ENCODE data around the gene MYO1F. TPM values are rescaled to one million over a fixed set of nuclear protein-coding genes. Genes with fewer than 3 reads are reported as not detected.
A peak's percentile ranks its signal among the peaks of the same experiment; 100 is the strongest.

The MYO1F gene
- total and polyA plus RNA-seq, 10 of the 15 experiments (the other 5 are each of a cell fraction or from before 2014, with no cell fraction given) = 3.5 to 49.4 (median 31.3) TPM

GRCh38 chr19:8573316-8573715 lies 3.9 kb downstream of the MYO1F start:
- Histone ChIP-seq H3K27me3 (replicated peaks in 1 of 2; ENCODE audit: control insufficient read depth in 2 of 2, insufficient read depth in 2 of 2, low read length in 1 of 2) (no peaks in the 10 kb centered on the region), H4K20me1 (ENCODE audit: control insufficient read depth, insufficient read depth) (no peaks in the 10 kb centered on the region), H3K36me3 (ENCODE audit: control insufficient read depth in 2 of 2, insufficient read depth in 2 of 2, low read length in 1 of 2) (no peaks in the 10 kb centered on the region), H3K4me3 (no peak overlapping the region), H3K9ac (ENCODE audit: control insufficient read depth, insufficient read depth, low read length) (no peak overlapping the region), H3K79me2 (ENCODE audit: control insufficient read depth, insufficient read depth, low read length) (no peaks in the 10 kb centered on the region), H2AFZ (ENCODE audit: control insufficient read depth, low read depth, low read length) (no peak overlapping the region), H3K9me3 (replicated peaks; ENCODE audit: control insufficient read depth, insufficient read depth, low read length) (no peaks in the 10 kb centered on the region; the same call in 2 of the 3 replicates), H3K27ac (ENCODE audit: control insufficient read depth, insufficient read depth) (no peak overlapping the region), H3K4me2 (ENCODE audit: control insufficient read depth, insufficient read depth) (no peak overlapping the region), H3K4me1 (ENCODE audit: control insufficient read depth, insufficient read depth, low read length) (peaks cover 34% of the 10 kb centered on the region)
- 58% methylated on average over 7 of the region's 7 CpGs for WGBS (ENCODE audit: insufficient coverage, insufficient replicate concordance, low lambda C conversion rate, missing lambda C conversion rate)
- ChIA-PET SMC1A (ENCODE audit: uncharacterized antibody, unreplicated experiment) (no interaction called here), POLR2A (no interaction called here), RAD21 (ENCODE audit: unreplicated experiment) (no interaction called here), CTCF (no interaction called here)
- in situ Hi-C loops (cut with MboI) (no loop called here), intact Hi-C loops (cut with micrococcal nuclease; ENCODE audit: unreplicated experiment) (no loop called here)
- ATAC-seq (no peak), FAIRE-seq (no peak), DNase-seq (ENCODE audit: low read depth, low spot score) (no peak)
- no peak for TF ChIP-seq BCL3 (IDR thresholded peaks at IDR 0.05; ENCODE audit: borderline replicate concordance, insufficient read depth, low read depth, low read length, poor library complexity, severe bottlenecking)
- TF ChIP-seq RELA (IDR thresholded peaks at IDR 0.05; ENCODE audit: borderline replicate concordance, partially characterized antibody) = no peak
- BruUV-seq (replicated peaks) = no TSS peak

GRCh38 chr19:8571006-8571411 lies 6.2 kb downstream of the MYO1F start:
- H3K36me3 ChIP-seq (ENCODE audit: control insufficient read depth in 2 of 2, insufficient read depth in 2 of 2, low read length in 1 of 2) = no peaks in the 10 kb centered on the region
- SMC1A ChIA-PET (ENCODE audit: uncharacterized antibody, unreplicated experiment) = interaction anchor here (0.9 to 1.6 kb wide), 2 partner anchors 8 to 40 kb away, joined by 3 to 6 read pairs; no protein-coding TSS in a partner anchor
- intact Hi-C loops (cut with micrococcal nuclease; ENCODE audit: unreplicated experiment) (no loop called here), in situ Hi-C loops (cut with MboI) (no loop called here)
- ATAC-seq (peak; percentile 41), DNase-seq (ENCODE audit: low read depth, low spot score) (no peak), FAIRE-seq (no peak)
- RAD21 ChIA-PET (ENCODE audit: unreplicated experiment) = interaction anchor here (1.2 kb wide), 2 partner anchors 10 to 125 kb away, joined by 3 to 4 read pairs; no protein-coding TSS in a partner anchor
- no peaks in the 10 kb centered on the region; the same call in 2 of the 3 replicates for H3K9me3 ChIP-seq (replicated peaks; ENCODE audit: control insufficient read depth, insufficient read depth, low read length)
- H3K4me2 ChIP-seq (ENCODE audit: control insufficient read depth, insufficient read depth) = peak overlapping the region; percentile 54
- POLR2A ChIA-PET = interaction anchor here (1.6 kb wide), 1 partner anchor 57 kb away, joined by 6 read pairs; the partner anchor contains the start of gene ZNF414
- no peak overlapping the region for H2AFZ ChIP-seq (ENCODE audit: control insufficient read depth, low read depth, low read length)
- CTCF ChIA-PET = interaction anchor here (1.4 to 3.6 kb wide), 2 partner anchors 8 to 11 kb away, joined by 3 to 43 read pairs; partner anchors contain the start of gene MYO1F
- no peaks in the 10 kb centered on the region for H3K27me3 ChIP-seq (replicated peaks in 1 of 2; ENCODE audit: control insufficient read depth in 2 of 2, insufficient read depth in 2 of 2, low read length in 1 of 2)
- H4K20me1 ChIP-seq (ENCODE audit: control insufficient read depth, insufficient read depth) = no peaks in the 10 kb centered on the region
- BruUV-seq (replicated peaks) = no TSS peak
- H3K9ac ChIP-seq (ENCODE audit: control insufficient read depth, insufficient read depth, low read length) = peak overlapping the region; percentile 20; the same call in 1 of the 2 replicates
- 0 out of 2 replicates have a peak overlapping the region, but pooled peaks have one; percentile 27 for H3K4me3 ChIP-seq
- WGBS (ENCODE audit: insufficient coverage, insufficient replicate concordance, low lambda C conversion rate, missing lambda C conversion rate) = 4% methylated on average over 5 of the region's 5 CpGs
- H3K4me1 ChIP-seq (ENCODE audit: control insufficient read depth, insufficient read depth, low read length) = peaks cover 27% of the 10 kb centered on the region
- H3K27ac ChIP-seq (ENCODE audit: control insufficient read depth, insufficient read depth) = no peak overlapping the region
- no peaks in the 10 kb centered on the region for H3K79me2 ChIP-seq (ENCODE audit: control insufficient read depth, insufficient read depth, low read length)
- no peak for TF ChIP-seq USF1 (IDR thresholded peaks at IDR 0.05; ENCODE audit: borderline replicate concordance, extremely low read length, insufficient read depth, low read depth, low read length)
- no peak for TF ChIP-seq CUX1 (IDR thresholded peaks at IDR 0.05; ENCODE audit: insufficient replicate concordance, low read depth, low read length)
- 0 out of 2 replicates have a peak, but pooled peaks have one; percentile 0 for TF ChIP-seq EED (IDR thresholded peaks at IDR 0.05; ENCODE audit: low read depth)
